Transverse colon (tissue), 4 donors: ENCODE measurements around the gene CCDC137. TPM values are rescaled to one million over a fixed set of nuclear protein-coding genes. Genes with fewer than 3 reads are reported as not detected.

Source experiments
- DNase-seq: peaks from one replicate; pipeline ENCODE4 v3.0.0-alpha.2; 2019
- H3K27ac ChIP-seq, 4 donors: fragments of 200-600 bp; sonication (generic); 2 replicates each; pipeline ENCODE4 v1.5.1; 2016 to 2018; ENCODE audit warnings: inconsistent platforms in 4 of 4
- H3K27me3 ChIP-seq: fragments of 200-600 bp; sonication (generic); 2 replicates; pipeline ENCODE4 v1.5.1; 2017; ENCODE audit warnings: inconsistent platforms
- H3K36me3 ChIP-seq, 4 donors: fragments of 200-600 bp; sonication (generic); 2 replicates each; pipeline ENCODE4 v1.5.1; 2017 to 2019; ENCODE audit warnings: inconsistent platforms in 4 of 4
- H3K4me1 ChIP-seq, 4 donors: fragments of 200-600 bp; sonication (generic); 2 replicates each; pipeline ENCODE4 v1.5.1; 2017 to 2020; ENCODE audit warnings: inconsistent platforms in 4 of 4
- H3K4me3 ChIP-seq, 4 donors: fragments of 200-600 bp; sonication (generic); 1 replicate in 1 of 4; 2 replicates in 3 of 4; pipeline versions ENCODE4 v1.5.1 to v1.6.1; 2017 to 2019; ENCODE audit warnings: inconsistent platforms in 4 of 4
- H3K9me3 ChIP-seq, 2 donors: fragments of 200-600 bp; sonication (generic); 2 replicates each; pipeline ENCODE4 v1.5.1; 2017 to 2019; ENCODE audit warnings: inconsistent platforms in 2 of 2
- CTCF ChIP-seq, 5 experiments: fragments of 200-600 bp in 3 of 5; fragments of 450-650 bp in 2 of 5; sonication (generic) in 3 of 5; IDR thresholded peaks; 1 replicate in 2 of 5; 2 replicates in 3 of 5; pipeline ENCODE4 v1.5.1; 2016 to 2017; ENCODE audit warnings: antibody characterized with exemption in 5 of 5, inconsistent platforms in 3 of 5, mild to moderate bottlenecking in 2 of 5, moderate library complexity in 1 of 5
- EP300 ChIP-seq: sonication (generic); formaldehyde crosslinking; IDR thresholded peaks from one replicate; pipeline ENCODE4 v1.6.1; 2017; ENCODE audit warnings: antibody characterized with exemption, low read depth
- POLR2A ChIP-seq: fragments of 450-650 bp; IDR thresholded peaks from one replicate; pipeline ENCODE4 v1.6.1; 2016; ENCODE audit warnings: antibody characterized with exemption, mild to moderate bottlenecking, moderate library complexity
- POLR2AphosphoS5 ChIP-seq, 3 donors: sonication (generic); formaldehyde crosslinking; IDR thresholded peaks; one replicate each; pipeline ENCODE4 v1.6.1; 2016; ENCODE audit warnings: antibody characterized with exemption in 3 of 3
- WGBS, 2 donors: methylation state at CpG; one replicate each; pipeline ENCODE4 v1.1.5; 2018; ENCODE audit warnings: low coverage in 1 of 2; 5-methylcytosine and 5-hydroxymethylcytosine counted together
- in situ Hi-C, 4 donors: fragments of 200-750 bp; cut with MboI; loops; one replicate each; pipeline versions ENCODE4 v1.15.0 to v1.15.1; 2017; ENCODE audit warnings: low sequenced_read_pairs in 3 of 4, low pct_ligation_motif_present in 1 of 4, low pct_unique_long_range_greater_than_20kb in 1 of 4
- intact Hi-C: fragments of 100-400 bp; cut with DNase I; formaldehyde crosslinking; loops from one replicate; pipeline ENCODE4 v1.15.1; 2023; ENCODE audit warnings: low total_unique reads
- total RNA-seq, 4 donors: library from RNA; depleted of rRNA; stranded (reverse); fragments of >200 nt; gene quantifications; one replicate each; pipeline ENCODE4 v1.1.0, GENCODE V29; 2016

The CCDC137 gene
- total RNA-seq, 4 donors from 2014 or later: 7.6 to 21.3 (median 13.5) TPM

GRCh38 chr17:81630274-81630673 is 36.3 kb upstream of the CCDC137 start:
- no peak for DNase-seq
- Histone ChIP-seq H3K27me3 (no peaks in the 10 kb centered on the region), H3K4me1 (peaks cover 4 to 20% (median 8%) of the 10 kb centered on the region in 4 donors), H3K27ac (no peak overlapping the region), H3K9me3 (no peaks in the 10 kb centered on the region), H3K36me3 (peaks cover 0 to 48% (median 17%) of the 10 kb centered on the region in 4 donors), H3K4me3 (no peak overlapping the region)
- no peak for TF ChIP-seq EP300
- TF ChIP-seq POLR2A: no peak
- 74 to 88% methylated on average over 6 to 8 of the region's 8 CpGs for WGBS, 2 donors
- in situ Hi-C loops (no loop called here), intact Hi-C loops (no loop called here)

- Histone ChIP-seq H3K9me3 (no peaks in the 10 kb centered on the region), H3K4me1 (peaks cover 13 to 28% (median 17%) of the 10 kb centered on the region in 4 donors), H3K27ac (no peak overlapping the region), H3K4me3 (no peak overlapping the region), H3K36me3 (peaks cover 0 to 36% (median 14%) of the 10 kb centered on the region in 4 donors), H3K27me3 (no peaks in the 10 kb centered on the region)
- 83 to 90% methylated on average over 3 to 7 of the region's 7 CpGs for WGBS, 2 donors
- intact Hi-C loops (no loop called here), in situ Hi-C loops (no loop called here)
- TF ChIP-seq EP300 (no peak), CTCF (IDR thresholded peaks at IDR 0.05) (no peak), POLR2AphosphoS5 (IDR thresholded peaks at IDR 0.05) (no peak), POLR2A (no peak)
- no peak for DNase-seq
These were observed 35.1 kb upstream of the CCDC137 start for GRCh38 chr17:81631482-81631881.

GRCh38 chr17:81635431-81635830 is 31.1 kb upstream of the CCDC137 start:
- Histone ChIP-seq H3K27ac (peak overlapping the region in 2 of 4 donors; percentile 91 to 96), H3K4me3 (peak overlapping the region in 1 of 4 donors; percentile 79), H3K36me3 (no peaks in the 10 kb centered on the region), H3K4me1 (peaks cover 13 to 35% (median 19%) of the 10 kb centered on the region in 4 donors), H3K9me3 (no peaks in the 10 kb centered on the region), H3K27me3 (no peaks in the 10 kb centered on the region)
- intact Hi-C loops: no loop called here
- in situ Hi-C loops: no loop called here
- TF ChIP-seq POLR2AphosphoS5 (IDR thresholded peaks at IDR 0.05): no peak
- TF ChIP-seq CTCF (IDR thresholded peaks at IDR 0.05): no peak
- no peak for TF ChIP-seq EP300
- no peak for TF ChIP-seq POLR2A
- WGBS, 2 donors: 82% methylated on average over 5 of the region's 5 CpGs; no CpG with 5 or more reads in 1 of the 2 donors
- peak; percentile 50 for DNase-seq

- H3K4me3 ChIP-seq: peak overlapping the region; percentile 79 to 97 (median 92)
- H3K27me3 ChIP-seq: no peaks in the 10 kb centered on the region
- TF ChIP-seq EP300 (no peak), CTCF (IDR thresholded peaks at IDR 0.05) (no peak), POLR2A (no peak), POLR2AphosphoS5 (IDR thresholded peaks at IDR 0.05) (no peak)
- no peak for DNase-seq
- in situ Hi-C loops: no loop called here
- peak overlapping the region; percentile 89 to 96 (median 92) for H3K27ac ChIP-seq
- WGBS, 2 donors: 28 to 80% methylated on average over 1 to 18 of the region's 18 CpGs
- intact Hi-C loops: no loop called here
- no peaks in the 10 kb centered on the region for H3K36me3 ChIP-seq
- no peaks in the 10 kb centered on the region for H3K9me3 ChIP-seq
- H3K4me1 ChIP-seq: peaks cover 13 to 35% (median 19%) of the 10 kb centered on the region in 4 donors
These were observed 30.5 kb upstream of the CCDC137 start for GRCh38 chr17:81635973-81636504.
